DOHH2 (cell line): ENCODE results near the gene TCTN3.

ENCODE experiments used
- H3F3A ChIP-seq: fragments of 200-600 bp; sonication (generic), shearing (Covaris generic); 2 replicates; pipeline ENCODE4 v1.6.0; 2016; ENCODE audit warnings: antibody characterized with exemption, mild to moderate bottlenecking; ENCODE audit not compliant: control insufficient read depth, insufficient read depth
- H3K27ac ChIP-seq: fragments of 200-600 bp; sonication (generic); 2 replicates; pipeline ENCODE4 v1.5.1; 2014; ENCODE audit warnings: low read depth, mild to moderate bottlenecking, low read length, moderate library complexity
- H3K27me3 ChIP-seq: fragments of 200-600 bp; sonication (generic); 2 replicates; pipeline ENCODE4 v1.6.1; 2014; ENCODE audit warnings: mild to moderate bottlenecking, low read length, mixed read lengths; ENCODE audit not compliant: control insufficient read depth
- H3K36me3 ChIP-seq: fragments of 200-600 bp; sonication (generic); 2 replicates; pipeline ENCODE4 v1.6.1; 2014; ENCODE audit warnings: mild to moderate bottlenecking, low read length, moderate library complexity, mixed read lengths; ENCODE audit not compliant: control insufficient read depth
- H3K4me1 ChIP-seq: fragments of 200-600 bp; sonication (generic); 2 replicates; pipeline ENCODE4 v1.6.1; 2014; ENCODE audit warnings: mild to moderate bottlenecking, low read length, mixed read lengths; ENCODE audit not compliant: control insufficient read depth
- H3K4me2 ChIP-seq: fragments of 200-600 bp; sonication (generic); 2 replicates; pipeline ENCODE4 v1.6.0; 2014; ENCODE audit warnings: mild to moderate bottlenecking, low read length, moderate library complexity
- H3K4me3 ChIP-seq: fragments of 200-600 bp; sonication (generic); 2 replicates; pipeline ENCODE4 v1.5.1; 2014; ENCODE audit warnings: mild to moderate bottlenecking, low read length, mixed read lengths
- H3K79me2 ChIP-seq: fragments of 200-600 bp; sonication (generic); 2 replicates; pipeline ENCODE4 v1.6.1; 2014; ENCODE audit warnings: mild to moderate bottlenecking, low read length, mixed read lengths; ENCODE audit not compliant: control insufficient read depth
- H3K9me2 ChIP-seq: fragments of 200-600 bp; sonication (generic); replicated peaks from 2 replicates; pipeline ENCODE4 v1.6.1; 2014; ENCODE audit warnings: mild to moderate bottlenecking, low read length, mixed read lengths; ENCODE audit not compliant: control insufficient read depth
- H3K9me3 ChIP-seq: fragments of 200-600 bp; sonication (generic); 2 replicates; pipeline ENCODE4 v1.6.1; 2014; ENCODE audit warnings: antibody characterized with exemption, low read length, mixed read lengths; ENCODE audit not compliant: control insufficient read depth, insufficient read depth
- H4K20me1 ChIP-seq: fragments of 200-600 bp; sonication (generic); 2 replicates; pipeline ENCODE4 v1.6.0; 2014; ENCODE audit warnings: low read depth, mild to moderate bottlenecking, antibody characterized with exemption, low read length, moderate library complexity; ENCODE audit not compliant: control insufficient read depth, insufficient read depth
- EZH2phosphoT487 ChIP-seq: fragments of 200-600 bp; sonication (generic); IDR thresholded peaks from 2 replicates; pipeline ENCODE4 v1.6.1; 2017; ENCODE audit warnings: borderline replicate concordance, mild to moderate bottlenecking, antibody characterized with exemption, low read length, moderate library complexity, mixed read lengths
- TF ChIP-seq, protein P1 (sequence below): fragments of 200-600 bp; sonication (generic); IDR thresholded peaks from one replicate; pipeline ENCODE4 v1.5.1; 2014; ENCODE audit warnings: antibody characterized with exemption, mild to moderate bottlenecking, low read depth, low read length; ENCODE audit not compliant: poor library complexity, severe bottlenecking

Gene TCTN3

DNA sequence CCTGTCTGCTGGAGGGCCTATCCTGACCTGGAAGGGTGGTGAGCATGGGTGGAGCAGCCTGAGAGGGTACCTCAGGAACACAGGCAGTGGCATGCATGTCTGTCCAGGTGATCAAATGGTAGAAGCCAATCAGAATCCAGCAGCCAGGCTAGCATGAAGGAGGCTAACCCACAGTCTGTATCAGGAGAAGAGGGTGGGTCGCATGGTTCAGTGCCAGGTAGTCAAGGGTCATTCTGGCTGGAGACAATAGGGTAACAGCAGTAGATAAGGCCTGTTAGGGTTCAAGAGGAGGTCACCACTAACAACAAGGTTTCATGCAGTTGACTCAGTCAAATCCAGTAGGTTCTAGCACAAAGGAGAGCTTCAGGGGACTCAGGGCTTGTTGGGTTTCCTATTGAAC lies 47.6 kb downstream of the TCTN3 start:
- peaks cover 7% of the 10 kb centered on the region for H3K4me1 ChIP-seq
- no peaks in the 10 kb centered on the region for H3K9me3 ChIP-seq
- no peaks in the 10 kb centered on the region for H3K27me3 ChIP-seq
- no peaks in the 10 kb centered on the region for H3K9me2 ChIP-seq
- peaks cover 89% of the 10 kb centered on the region for H3K36me3 ChIP-seq
- H3F3A ChIP-seq, result no peaks in the 10 kb centered on the region
- TF ChIP-seq EZH2phosphoT487, result no peak
- TF ChIP-seq, protein P1, sequence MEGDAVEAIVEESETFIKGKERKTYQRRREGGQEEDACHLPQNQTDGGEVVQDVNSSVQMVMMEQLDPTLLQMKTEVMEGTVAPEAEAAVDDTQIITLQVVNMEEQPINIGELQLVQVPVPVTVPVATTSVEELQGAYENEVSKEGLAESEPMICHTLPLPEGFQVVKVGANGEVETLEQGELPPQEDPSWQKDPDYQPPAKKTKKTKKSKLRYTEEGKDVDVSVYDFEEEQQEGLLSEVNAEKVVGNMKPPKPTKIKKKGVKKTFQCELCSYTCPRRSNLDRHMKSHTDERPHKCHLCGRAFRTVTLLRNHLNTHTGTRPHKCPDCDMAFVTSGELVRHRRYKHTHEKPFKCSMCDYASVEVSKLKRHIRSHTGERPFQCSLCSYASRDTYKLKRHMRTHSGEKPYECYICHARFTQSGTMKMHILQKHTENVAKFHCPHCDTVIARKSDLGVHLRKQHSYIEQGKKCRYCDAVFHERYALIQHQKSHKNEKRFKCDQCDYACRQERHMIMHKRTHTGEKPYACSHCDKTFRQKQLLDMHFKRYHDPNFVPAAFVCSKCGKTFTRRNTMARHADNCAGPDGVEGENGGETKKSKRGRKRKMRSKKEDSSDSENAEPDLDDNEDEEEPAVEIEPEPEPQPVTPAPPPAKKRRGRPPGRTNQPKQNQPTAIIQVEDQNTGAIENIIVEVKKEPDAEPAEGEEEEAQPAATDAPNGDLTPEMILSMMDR, result no peak
- no peak overlapping the region for H3K4me3 ChIP-seq
- H3K27ac ChIP-seq, result no peak overlapping the region
- peaks cover 11% of the 10 kb centered on the region; the same call in 1 of the 2 replicates for H4K20me1 ChIP-seq
- H3K79me2 ChIP-seq, result peaks cover 67% of the 10 kb centered on the region
- H3K4me2 ChIP-seq, result no peak overlapping the region

DNA sequence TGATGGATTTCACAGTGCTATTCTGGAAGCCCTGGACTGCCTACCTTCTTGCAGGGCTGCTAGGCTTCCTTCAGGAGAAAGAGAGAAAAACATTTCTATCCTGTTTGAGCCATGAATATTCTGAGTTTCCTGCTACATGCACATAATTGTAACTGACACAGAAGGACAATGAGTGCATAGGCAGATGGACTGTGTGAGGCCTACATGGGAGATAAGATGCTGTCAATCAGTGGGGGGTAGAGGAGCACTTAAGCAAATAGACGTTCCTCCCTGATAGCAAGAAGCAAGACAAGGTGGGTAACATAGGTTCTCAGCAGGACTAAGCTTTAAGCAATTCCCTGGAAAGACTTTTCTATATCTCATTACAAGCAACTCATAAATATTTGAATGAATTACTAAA lies 48.8 kb downstream of the TCTN3 start:
- Histone ChIP-seq H3K79me2 (peaks cover 54% of the 10 kb centered on the region), H3K4me2 (no peak overlapping the region), H3K4me1 (peaks cover 7% of the 10 kb centered on the region), H3F3A (no peaks in the 10 kb centered on the region), H3K27ac (no peak overlapping the region), H4K20me1 (peaks cover 11% of the 10 kb centered on the region; the same call in 1 of the 2 replicates), H3K9me3 (no peaks in the 10 kb centered on the region), H3K27me3 (no peaks in the 10 kb centered on the region), H3K36me3 (peaks cover 89% of the 10 kb centered on the region), H3K9me2 (no peaks in the 10 kb centered on the region), H3K4me3 (no peak overlapping the region)
- TF ChIP-seq, protein P1, result no peak
- TF ChIP-seq EZH2phosphoT487, result no peak

DNA sequence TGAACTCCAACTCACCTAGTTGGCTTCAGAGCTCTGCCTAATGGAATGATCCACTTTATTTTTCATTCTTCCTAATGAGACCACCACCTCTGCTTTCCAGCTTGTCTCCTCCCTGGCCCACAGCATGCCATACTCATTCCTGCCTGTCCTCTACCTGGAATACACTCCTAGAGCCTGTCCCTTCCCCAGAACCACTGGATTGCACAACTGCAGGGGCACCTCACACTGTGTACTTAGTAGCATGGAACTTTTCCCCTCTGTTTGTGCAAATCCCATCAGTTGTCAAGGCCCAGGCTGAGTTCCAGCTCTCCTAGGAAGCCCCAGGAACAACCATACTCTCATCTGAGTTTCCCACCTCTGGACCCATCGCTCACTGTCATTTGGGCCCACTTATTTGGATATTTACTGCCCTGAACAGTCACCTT lies 52.8 kb downstream of the TCTN3 start:
- Histone ChIP-seq H3K27ac (no peak overlapping the region), H3K36me3 (peaks cover 81% of the 10 kb centered on the region), H3K4me2 (no peak overlapping the region), H3K9me3 (no peaks in the 10 kb centered on the region), H3K9me2 (no peaks in the 10 kb centered on the region), H3F3A (no peaks in the 10 kb centered on the region), H3K27me3 (no peaks in the 10 kb centered on the region), H4K20me1 (peaks cover 4% of the 10 kb centered on the region; the same call in 1 of the 2 replicates), H3K79me2 (peaks cover 20% of the 10 kb centered on the region), H3K4me3 (no peak overlapping the region), H3K4me1 (no peaks in the 10 kb centered on the region)
- TF ChIP-seq, protein P1, result no peak
- no peak for TF ChIP-seq EZH2phosphoT487

DNA sequence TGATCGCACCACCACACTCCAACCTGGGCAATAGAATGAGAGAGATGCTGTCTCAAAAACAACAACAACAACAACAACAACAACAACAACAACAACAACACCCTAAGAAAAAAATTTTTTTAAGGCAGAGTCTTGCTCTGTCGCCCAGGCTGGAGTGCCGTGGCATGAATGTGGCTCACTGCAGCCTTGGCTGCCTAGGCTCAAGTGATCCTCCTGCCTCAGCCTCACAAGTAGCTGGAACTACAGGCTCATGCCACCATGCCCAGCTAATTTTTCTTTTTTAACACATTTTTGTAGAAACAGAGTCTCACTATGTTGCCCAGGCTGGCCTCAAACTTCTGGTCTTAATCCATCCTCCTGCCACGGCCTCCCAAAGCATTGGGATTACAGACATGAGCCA lies 55.8 kb downstream of the TCTN3 start:
- H3K36me3 ChIP-seq, result peaks cover 82% of the 10 kb centered on the region
- TF ChIP-seq, protein P1, result no peak
- no peak for TF ChIP-seq EZH2phosphoT487
- no peaks in the 10 kb centered on the region for H3K79me2 ChIP-seq

More for the DNA sequence above, 55.8 kb downstream of the TCTN3 start:
- Histone ChIP-seq H4K20me1 (no peaks in the 10 kb centered on the region), H3K9me2 (no peaks in the 10 kb centered on the region), H3K4me1 (no peaks in the 10 kb centered on the region), H3F3A (no peaks in the 10 kb centered on the region), H3K27ac (no peak overlapping the region), H3K4me2 (no peak overlapping the region), H3K27me3 (no peaks in the 10 kb centered on the region), H3K4me3 (no peak overlapping the region), H3K9me3 (no peaks in the 10 kb centered on the region)
